ENCODE results near the gene SOWAHD. TPM values are rescaled to one million over a fixed set of nuclear protein-coding genes. Genes with fewer than 3 reads are reported as not detected.

Gene SOWAHD
- total and polyA plus RNA-seq, 2 experiments from 2014 or later, result 3.8 to 5.1 TPM

DNA sequence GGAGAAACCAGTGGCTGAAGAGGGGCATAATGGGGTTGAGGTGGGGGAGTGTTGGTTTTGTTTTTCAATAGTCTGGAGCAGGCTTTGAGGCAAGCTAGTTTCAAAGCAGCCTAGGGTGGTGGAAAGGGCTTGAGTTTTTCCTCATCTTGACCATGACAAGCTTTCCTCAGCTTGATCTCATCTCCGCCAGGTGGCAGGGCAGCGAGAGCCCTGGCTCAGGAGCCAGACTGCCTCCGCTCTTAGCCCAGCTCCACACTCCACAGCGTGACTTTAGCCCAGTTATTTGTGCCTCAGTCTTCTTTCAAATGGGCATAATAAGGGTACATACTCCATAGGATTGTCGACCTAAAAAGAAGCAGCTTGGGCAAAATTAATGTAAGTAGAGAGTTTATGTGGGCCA is 29.9 kb upstream of the SOWAHD start:
- H3K27me3 Mint-ChIP-seq (ENCODE audit: insufficient read depth, low read depth, poor library complexity), result peaks cover 7% of the 10 kb centered on the region
- no peaks in the 10 kb centered on the region for H3K36me3 ChIP-seq (ENCODE audit: insufficient read depth)
- H3K4me3 Mint-ChIP-seq, result no peak overlapping the region
- ATAC-seq (peak; percentile 87), DNase-seq (ENCODE audit: low spot score) (peak; percentile 58)
- H3K36me3 Mint-ChIP-seq (ENCODE audit: low read depth), result no peaks in the 10 kb centered on the region
- H3K4me1 ChIP-seq (ENCODE audit: insufficient read depth), result 0 out of 2 replicates have a peak, but pooled peaks cover 6% of the 10 kb centered on the region
- peak; percentile 28 to 62 for TF ChIP-seq CTCF (conservative IDR thresholded peaks at IDR 0.05; ENCODE audit: low read depth in 2 of 2)
- TF ChIP-seq, protein P1, sequence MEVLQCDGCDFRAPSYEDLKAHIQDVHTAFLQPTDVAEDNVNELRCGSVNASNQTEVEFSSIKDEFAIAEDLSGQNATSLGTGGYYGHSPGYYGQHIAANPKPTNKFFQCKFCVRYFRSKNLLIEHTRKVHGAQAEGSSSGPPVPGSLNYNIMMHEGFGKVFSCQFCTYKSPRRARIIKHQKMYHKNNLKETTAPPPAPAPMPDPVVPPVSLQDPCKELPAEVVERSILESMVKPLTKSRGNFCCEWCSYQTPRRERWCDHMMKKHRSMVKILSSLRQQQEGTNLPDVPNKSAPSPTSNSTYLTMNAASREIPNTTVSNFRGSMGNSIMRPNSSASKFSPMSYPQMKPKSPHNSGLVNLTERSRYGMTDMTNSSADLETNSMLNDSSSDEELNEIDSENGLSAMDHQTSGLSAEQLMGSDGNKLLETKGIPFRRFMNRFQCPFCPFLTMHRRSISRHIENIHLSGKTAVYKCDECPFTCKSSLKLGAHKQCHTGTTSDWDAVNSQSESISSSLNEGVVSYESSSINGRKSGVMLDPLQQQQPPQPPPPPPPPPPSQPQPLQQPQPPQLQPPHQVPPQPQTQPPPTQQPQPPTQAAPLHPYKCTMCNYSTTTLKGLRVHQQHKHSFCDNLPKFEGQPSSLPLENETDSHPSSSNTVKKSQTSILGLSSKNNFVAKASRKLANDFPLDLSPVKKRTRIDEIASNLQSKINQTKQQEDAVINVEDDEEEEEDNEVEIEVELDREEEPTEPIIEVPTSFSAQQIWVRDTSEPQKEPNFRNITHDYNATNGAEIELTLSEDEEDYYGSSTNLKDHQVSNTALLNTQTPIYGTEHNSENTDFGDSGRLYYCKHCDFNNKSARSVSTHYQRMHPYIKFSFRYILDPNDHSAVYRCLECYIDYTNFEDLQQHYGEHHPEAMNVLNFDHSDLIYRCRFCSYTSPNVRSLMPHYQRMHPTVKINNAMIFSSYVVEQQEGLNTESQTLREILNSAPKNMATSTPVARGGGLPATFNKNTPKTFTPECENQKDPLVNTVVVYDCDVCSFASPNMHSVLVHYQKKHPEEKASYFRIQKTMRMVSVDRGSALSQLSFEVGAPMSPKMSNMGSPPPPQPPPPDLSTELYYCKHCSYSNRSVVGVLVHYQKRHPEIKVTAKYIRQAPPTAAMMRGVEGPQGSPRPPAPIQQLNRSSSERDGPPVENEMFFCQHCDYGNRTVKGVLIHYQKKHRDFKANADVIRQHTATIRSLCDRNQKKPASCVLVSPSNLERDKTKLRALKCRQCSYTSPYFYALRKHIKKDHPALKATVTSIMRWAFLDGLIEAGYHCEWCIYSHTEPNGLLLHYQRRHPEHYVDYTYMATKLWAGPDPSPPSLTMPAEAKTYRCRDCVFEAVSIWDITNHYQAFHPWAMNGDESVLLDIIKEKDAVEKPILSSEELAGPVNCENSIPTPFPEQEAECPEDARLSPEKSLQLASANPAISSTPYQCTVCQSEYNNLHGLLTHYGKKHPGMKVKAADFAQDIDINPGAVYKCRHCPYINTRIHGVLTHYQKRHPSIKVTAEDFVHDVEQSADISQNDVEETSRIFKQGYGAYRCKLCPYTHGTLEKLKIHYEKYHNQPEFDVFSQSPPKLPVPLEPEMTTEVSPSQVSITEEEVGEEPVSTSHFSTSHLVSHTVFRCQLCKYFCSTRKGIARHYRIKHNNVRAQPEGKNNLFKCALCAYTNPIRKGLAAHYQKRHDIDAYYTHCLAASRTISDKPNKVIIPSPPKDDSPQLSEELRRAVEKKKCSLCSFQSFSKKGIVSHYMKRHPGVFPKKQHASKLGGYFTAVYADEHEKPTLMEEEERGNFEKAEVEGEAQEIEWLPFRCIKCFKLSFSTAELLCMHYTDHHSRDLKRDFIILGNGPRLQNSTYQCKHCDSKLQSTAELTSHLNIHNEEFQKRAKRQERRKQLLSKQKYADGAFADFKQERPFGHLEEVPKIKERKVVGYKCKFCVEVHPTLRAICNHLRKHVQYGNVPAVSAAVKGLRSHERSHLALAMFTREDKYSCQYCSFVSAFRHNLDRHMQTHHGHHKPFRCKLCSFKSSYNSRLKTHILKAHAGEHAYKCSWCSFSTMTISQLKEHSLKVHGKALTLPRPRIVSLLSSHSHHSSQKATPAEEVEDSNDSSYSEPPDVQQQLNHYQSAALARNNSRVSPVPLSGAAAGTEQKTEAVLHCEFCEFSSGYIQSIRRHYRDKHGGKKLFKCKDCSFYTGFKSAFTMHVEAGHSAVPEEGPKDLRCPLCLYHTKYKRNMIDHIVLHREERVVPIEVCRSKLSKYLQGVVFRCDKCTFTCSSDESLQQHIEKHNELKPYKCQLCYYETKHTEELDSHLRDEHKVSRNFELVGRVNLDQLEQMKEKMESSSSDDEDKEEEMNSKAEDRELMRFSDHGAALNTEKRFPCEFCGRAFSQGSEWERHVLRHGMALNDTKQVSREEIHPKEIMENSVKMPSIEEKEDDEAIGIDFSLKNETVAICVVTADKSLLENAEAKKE (CRISPR knock-in tag; IDR thresholded peaks at IDR 0.05), result no peak
- no peaks in the 10 kb centered on the region for H3K79me2 ChIP-seq (replicated peaks; ENCODE audit: insufficient read depth)
- H3K27me3 ChIP-seq (ENCODE audit: insufficient read depth), result no peaks in the 10 kb centered on the region
- H3K4me2 ChIP-seq, result no peak overlapping the region
- H3K9me3 Mint-ChIP-seq, result no peaks in the 10 kb centered on the region
- 0 out of 2 replicates have a peak overlapping the region, but pooled peaks have one; percentile 36 for H3K27ac ChIP-seq (ENCODE audit: low read depth)
- no peak overlapping the region for H3K4me3 ChIP-seq
- H4K20me1 ChIP-seq (replicated peaks; ENCODE audit: insufficient read depth), result no peaks in the 10 kb centered on the region
- H3F3A ChIP-seq (replicated peaks; ENCODE audit: low read depth), result no peaks in the 10 kb centered on the region
- peaks cover 13% of the 10 kb centered on the region for H3K4me1 Mint-ChIP-seq
- no peaks in the 10 kb centered on the region for H3K9me2 ChIP-seq (ENCODE audit: insufficient read depth)
- H2AFZ ChIP-seq, result no peak overlapping the region
- no peak overlapping the region for H3K27ac Mint-ChIP-seq
